Measurements from ENCODE around the gene CAGE1. TPM values are rescaled to one million over a fixed set of nuclear protein-coding genes. Genes with fewer than 3 reads are reported as not detected.

CAGE1 gene
- total RNA-seq, 1 donor from 2014 or later: 0.09 TPM

- Mint-ChIP-seq H3K36me3 (peaks cover 19% of the 10 kb centered on the region), H3K9me3 (no peaks in the 10 kb centered on the region), H3K27me3 (ENCODE audit: low read depth) (no peaks in the 10 kb centered on the region), H3K27ac (peak overlapping the region; percentile 65), H3K4me3 (no peak overlapping the region), H3K4me1 (peaks cover 57% of the 10 kb centered on the region)
- TF ChIP-seq, protein P1, sequence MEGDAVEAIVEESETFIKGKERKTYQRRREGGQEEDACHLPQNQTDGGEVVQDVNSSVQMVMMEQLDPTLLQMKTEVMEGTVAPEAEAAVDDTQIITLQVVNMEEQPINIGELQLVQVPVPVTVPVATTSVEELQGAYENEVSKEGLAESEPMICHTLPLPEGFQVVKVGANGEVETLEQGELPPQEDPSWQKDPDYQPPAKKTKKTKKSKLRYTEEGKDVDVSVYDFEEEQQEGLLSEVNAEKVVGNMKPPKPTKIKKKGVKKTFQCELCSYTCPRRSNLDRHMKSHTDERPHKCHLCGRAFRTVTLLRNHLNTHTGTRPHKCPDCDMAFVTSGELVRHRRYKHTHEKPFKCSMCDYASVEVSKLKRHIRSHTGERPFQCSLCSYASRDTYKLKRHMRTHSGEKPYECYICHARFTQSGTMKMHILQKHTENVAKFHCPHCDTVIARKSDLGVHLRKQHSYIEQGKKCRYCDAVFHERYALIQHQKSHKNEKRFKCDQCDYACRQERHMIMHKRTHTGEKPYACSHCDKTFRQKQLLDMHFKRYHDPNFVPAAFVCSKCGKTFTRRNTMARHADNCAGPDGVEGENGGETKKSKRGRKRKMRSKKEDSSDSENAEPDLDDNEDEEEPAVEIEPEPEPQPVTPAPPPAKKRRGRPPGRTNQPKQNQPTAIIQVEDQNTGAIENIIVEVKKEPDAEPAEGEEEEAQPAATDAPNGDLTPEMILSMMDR (IDR thresholded peaks at IDR 0.05; ENCODE audit: unreplicated experiment): no peak
- no peak for DNase-seq (ENCODE audit: low spot score in 2 of 2, unreplicated experiment in 2 of 2)
Observed at GRCh38 chr6:7417684-7418083, 28.1 kb upstream of the CAGE1 start.

DNA sequence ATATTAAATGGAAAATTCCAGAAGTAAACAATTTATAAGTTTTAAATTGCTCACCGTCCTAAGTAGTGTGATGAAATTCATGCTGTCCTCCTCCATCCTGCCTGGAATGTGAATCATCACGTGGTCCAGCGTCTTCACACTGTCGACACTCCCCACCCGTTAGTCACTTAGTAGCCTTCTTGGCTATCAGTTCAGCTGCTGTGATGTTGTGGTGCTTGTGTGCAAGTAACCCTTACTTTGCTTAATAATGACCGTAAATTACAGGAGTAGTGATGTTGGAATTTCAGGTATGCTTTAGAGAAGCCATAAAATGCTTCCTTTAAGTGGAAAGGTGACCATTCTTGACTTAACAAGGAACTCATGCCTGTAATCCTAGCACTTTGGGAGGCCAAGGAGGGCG, 25.3 kb upstream of the CAGE1 start:
- peaks cover 46% of the 10 kb centered on the region for H3K4me1 Mint-ChIP-seq
- H3K27me3 Mint-ChIP-seq (ENCODE audit: low read depth): no peaks in the 10 kb centered on the region
- peak overlapping the region; percentile 89 for H3K27ac Mint-ChIP-seq
- no peak for DNase-seq (ENCODE audit: low spot score in 2 of 2, unreplicated experiment in 2 of 2)
- no peaks in the 10 kb centered on the region for H3K9me3 Mint-ChIP-seq
- H3K4me3 Mint-ChIP-seq: no peak overlapping the region
- TF ChIP-seq, protein P1 (IDR thresholded peaks at IDR 0.05; ENCODE audit: unreplicated experiment): no peak
- H3K36me3 Mint-ChIP-seq: peaks cover 34% of the 10 kb centered on the region

DNA sequence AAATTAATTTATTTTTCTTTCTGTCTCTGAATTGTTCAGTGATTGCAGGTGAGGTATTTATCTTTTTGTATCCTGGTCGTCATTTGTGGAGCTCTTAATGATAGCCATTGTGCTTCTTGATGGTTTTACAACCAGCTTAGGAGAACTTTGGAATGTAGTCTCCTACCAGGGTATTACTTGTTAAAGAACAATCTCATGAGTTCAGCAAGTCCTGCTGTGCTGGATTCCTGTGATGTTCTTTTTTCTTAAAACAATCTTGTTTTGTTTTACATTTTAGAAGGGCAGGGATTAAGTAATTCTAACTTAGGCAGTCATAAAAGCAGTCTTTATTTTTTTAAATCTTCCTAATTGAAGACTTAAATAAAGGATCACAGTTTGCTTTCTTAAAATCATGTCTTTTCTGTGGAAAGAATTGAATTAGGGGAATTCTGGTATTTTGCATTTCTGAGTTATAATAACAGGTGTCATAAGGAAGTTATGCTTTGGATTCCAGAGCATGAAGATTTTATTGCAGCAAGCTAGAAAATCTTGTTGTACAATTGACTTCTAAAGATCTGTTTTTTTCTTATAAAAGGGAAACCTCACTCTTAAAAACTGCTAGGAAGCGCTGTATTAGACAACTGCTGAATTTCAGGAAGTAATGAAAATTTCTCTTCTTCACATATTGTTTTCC, 23.7 kb upstream of the CAGE1 start:
- H3K9me3 Mint-ChIP-seq: no peaks in the 10 kb centered on the region
- DNase-seq (ENCODE audit: low spot score in 2 of 2, unreplicated experiment in 2 of 2): no peak
- no peaks in the 10 kb centered on the region for H3K27me3 Mint-ChIP-seq (ENCODE audit: low read depth)
- no peak overlapping the region for H3K4me3 Mint-ChIP-seq
- TF ChIP-seq, protein P1 (IDR thresholded peaks at IDR 0.05; ENCODE audit: unreplicated experiment): no peak
- peaks cover 35% of the 10 kb centered on the region for H3K4me1 Mint-ChIP-seq
- H3K36me3 Mint-ChIP-seq: peaks cover 37% of the 10 kb centered on the region
- H3K27ac Mint-ChIP-seq: peak overlapping the region; percentile 89

- H3K27me3 Mint-ChIP-seq (ENCODE audit: low read depth): no peaks in the 10 kb centered on the region
- no peak overlapping the region for H3K27ac Mint-ChIP-seq
- TF ChIP-seq, protein P1 (IDR thresholded peaks at IDR 0.05; ENCODE audit: unreplicated experiment): no peak
- H3K4me3 Mint-ChIP-seq: no peak overlapping the region
- H3K9me3 Mint-ChIP-seq: no peaks in the 10 kb centered on the region
- peaks cover 47% of the 10 kb centered on the region for H3K36me3 Mint-ChIP-seq
- no peak for DNase-seq (ENCODE audit: low spot score in 2 of 2, unreplicated experiment in 2 of 2)
- H3K4me1 Mint-ChIP-seq: peaks cover 25% of the 10 kb centered on the region
Observed at GRCh38 chr6:7411328-7411727, 21.8 kb upstream of the CAGE1 start.

GRCh38 chr6:7410851-7411250, 21.3 kb upstream of the CAGE1 start:
- Mint-ChIP-seq H3K27me3 (ENCODE audit: low read depth) (no peaks in the 10 kb centered on the region), H3K36me3 (peaks cover 48% of the 10 kb centered on the region), H3K9me3 (no peaks in the 10 kb centered on the region), H3K4me1 (peaks cover 25% of the 10 kb centered on the region), H3K4me3 (no peak overlapping the region), H3K27ac (no peak overlapping the region)
- TF ChIP-seq, protein P1 (IDR thresholded peaks at IDR 0.05; ENCODE audit: unreplicated experiment): no peak
- DNase-seq (ENCODE audit: low spot score in 2 of 2, unreplicated experiment in 2 of 2): no peak

Measured in mesothelial cell of epicardium (in vitro differentiated cells).